ENCODE results near the gene ZDHHC3. TPM values are rescaled to one million over a fixed set of nuclear protein-coding genes. Genes with fewer than 3 reads are reported as not detected.
A peak's percentile ranks its signal among the peaks of the same experiment; 100 is the strongest.

Gene ZDHHC3
- total and polyA plus RNA-seq, 4 donors = 15.4 to 43.0 (median 24.4) TPM

DNA sequence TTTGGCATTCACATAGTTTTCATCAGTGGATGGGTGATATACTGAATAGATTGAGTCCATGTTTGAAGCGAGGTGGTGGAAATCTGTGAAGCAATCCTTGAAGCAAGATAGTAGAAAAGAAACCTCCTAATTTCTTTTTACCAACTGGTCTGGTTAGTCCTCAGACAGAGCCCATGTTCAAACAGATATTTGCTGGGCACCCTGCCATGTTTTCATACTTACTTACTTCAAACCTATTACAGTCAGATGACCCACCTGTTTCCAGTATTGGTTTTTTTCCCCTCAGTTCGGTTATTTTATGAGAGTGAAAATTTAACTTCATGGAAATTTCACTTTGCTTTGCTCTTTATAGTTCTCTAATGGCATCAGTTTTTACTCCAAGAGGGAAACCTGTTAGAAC lies 23.8 kb upstream of the ZDHHC3 start:
- Histone ChIP-seq H3K9me3 (ENCODE audit: control insufficient read depth in 4 of 4, low read length in 3 of 4) (no peaks in the 10 kb centered on the region), H3K4me3 (ENCODE audit: low read depth in 1 of 3, low read length in 3 of 3) (no peak overlapping the region), H3K27me3 (ENCODE audit: control insufficient read depth in 4 of 4, insufficient read depth in 4 of 4, low read length in 3 of 4) (no peaks in the 10 kb centered on the region), H3K27ac (ENCODE audit: low read depth in 1 of 2, low read length in 2 of 2) (no peak overlapping the region), H3K9ac (ENCODE audit: low read depth in 1 of 2, low read length in 2 of 2) (no peak overlapping the region), H3K36me3 (ENCODE audit: control insufficient read depth in 4 of 4, insufficient read depth in 3 of 4, low read depth in 1 of 4, low read length in 3 of 4) (peaks cover 8 to 20% (median 15%) of the 10 kb centered on the region in 4 donors), H3K4me1 (ENCODE audit: control insufficient read depth in 4 of 4, insufficient read depth in 4 of 4, low read length in 3 of 4) (peaks cover 12 to 29% (median 22%) of the 10 kb centered on the region in 4 donors)
- WGBS = 59% methylated on average over 2 of the region's 2 CpGs
- no peak for DNase-seq (ENCODE audit: low spot score)
- TF ChIP-seq, protein P1, sequence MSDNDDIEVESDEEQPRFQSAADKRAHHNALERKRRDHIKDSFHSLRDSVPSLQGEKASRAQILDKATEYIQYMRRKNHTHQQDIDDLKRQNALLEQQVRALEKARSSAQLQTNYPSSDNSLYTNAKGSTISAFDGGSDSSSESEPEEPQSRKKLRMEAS (IDR thresholded peaks at IDR 0.05) = no peak
- peak; percentile 25 for TF ChIP-seq YY1 (IDR thresholded peaks at IDR 0.05)
- TF ChIP-seq HNF4G (IDR thresholded peaks at IDR 0.05) = no peak
- TF ChIP-seq FOXA2 (IDR thresholded peaks at IDR 0.05) = no peak
- TF ChIP-seq JUND (IDR thresholded peaks at IDR 0.05) = no peak
- no peak for TF ChIP-seq SP1 (IDR thresholded peaks at IDR 0.05)

DNA sequence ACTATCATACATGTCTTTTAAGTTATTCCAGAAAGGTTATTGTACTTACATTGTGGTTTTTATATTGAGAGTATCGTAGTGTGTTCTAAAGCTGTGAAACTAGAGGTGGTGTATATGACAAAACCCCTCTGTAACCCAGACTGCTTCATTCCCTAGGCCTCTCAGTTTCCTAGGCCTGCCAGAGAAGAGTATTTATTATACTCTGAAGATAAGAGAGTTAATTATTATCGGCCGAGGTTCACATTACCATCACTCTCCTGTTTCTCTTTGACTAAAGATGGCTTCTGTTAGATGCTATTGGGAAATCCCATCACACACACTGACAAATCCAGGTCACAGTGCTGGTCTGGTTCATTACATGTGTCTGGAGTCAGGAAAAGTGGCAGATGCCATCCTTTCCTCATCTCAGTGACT lies 20.6 kb upstream of the ZDHHC3 start:
- Histone ChIP-seq H3K9me3 (ENCODE audit: control insufficient read depth in 4 of 4, low read length in 3 of 4) (no peaks in the 10 kb centered on the region), H3K4me3 (ENCODE audit: low read depth in 1 of 3, low read length in 3 of 3) (no peak overlapping the region), H3K27ac (ENCODE audit: low read depth in 1 of 2, low read length in 2 of 2) (peak overlapping the region; percentile 66 to 80), H3K27me3 (ENCODE audit: control insufficient read depth in 4 of 4, insufficient read depth in 4 of 4, low read length in 3 of 4) (no peaks in the 10 kb centered on the region), H3K4me1 (ENCODE audit: control insufficient read depth in 4 of 4, insufficient read depth in 4 of 4, low read length in 3 of 4) (peaks cover 12 to 31% (median 24%) of the 10 kb centered on the region in 4 donors), H3K9ac (ENCODE audit: low read depth in 1 of 2, low read length in 2 of 2) (peak overlapping the region in 1 of 2 donors; percentile 65), H3K36me3 (ENCODE audit: control insufficient read depth in 4 of 4, insufficient read depth in 3 of 4, low read depth in 1 of 4, low read length in 3 of 4) (peaks cover 8 to 22% (median 11%) of the 10 kb centered on the region in 4 donors)
- no peak for DNase-seq (ENCODE audit: low spot score)
- WGBS = 31% methylated on average over 3 of the region's 3 CpGs
- TF ChIP-seq FOXA2 (IDR thresholded peaks at IDR 0.05) (peak; percentile 44), RXRA (IDR thresholded peaks at IDR 0.05) (peak; percentile 75 to 85), RAD21 (IDR thresholded peaks at IDR 0.05) (peak; percentile 27 to 35), EGR1 (IDR thresholded peaks at IDR 0.05; ENCODE audit: low read depth in 2 of 2) (no peak), JUND (IDR thresholded peaks at IDR 0.05) (peak in 1 of 2 donors; percentile 67), YY1 (IDR thresholded peaks at IDR 0.05) (peak; percentile 97), HNF4A (conservative IDR thresholded peaks at IDR 0.05) (peak; percentile 76 to 82), SP1 (IDR thresholded peaks at IDR 0.05) (peak; percentile 84), GABPA (IDR thresholded peaks at IDR 0.05 in 1 of 2, conservative IDR thresholded peaks at IDR 0.05 in 1 of 2) (no peak), NR2F2 (IDR thresholded peaks at IDR 0.05) (no peak), FOXA1 (IDR thresholded peaks at IDR 0.05) (peak; percentile 40), TAF1 (conservative IDR thresholded peaks at IDR 0.05) (no peak), HNF4G (IDR thresholded peaks at IDR 0.05) (no peak)
- TF ChIP-seq, protein P2, sequence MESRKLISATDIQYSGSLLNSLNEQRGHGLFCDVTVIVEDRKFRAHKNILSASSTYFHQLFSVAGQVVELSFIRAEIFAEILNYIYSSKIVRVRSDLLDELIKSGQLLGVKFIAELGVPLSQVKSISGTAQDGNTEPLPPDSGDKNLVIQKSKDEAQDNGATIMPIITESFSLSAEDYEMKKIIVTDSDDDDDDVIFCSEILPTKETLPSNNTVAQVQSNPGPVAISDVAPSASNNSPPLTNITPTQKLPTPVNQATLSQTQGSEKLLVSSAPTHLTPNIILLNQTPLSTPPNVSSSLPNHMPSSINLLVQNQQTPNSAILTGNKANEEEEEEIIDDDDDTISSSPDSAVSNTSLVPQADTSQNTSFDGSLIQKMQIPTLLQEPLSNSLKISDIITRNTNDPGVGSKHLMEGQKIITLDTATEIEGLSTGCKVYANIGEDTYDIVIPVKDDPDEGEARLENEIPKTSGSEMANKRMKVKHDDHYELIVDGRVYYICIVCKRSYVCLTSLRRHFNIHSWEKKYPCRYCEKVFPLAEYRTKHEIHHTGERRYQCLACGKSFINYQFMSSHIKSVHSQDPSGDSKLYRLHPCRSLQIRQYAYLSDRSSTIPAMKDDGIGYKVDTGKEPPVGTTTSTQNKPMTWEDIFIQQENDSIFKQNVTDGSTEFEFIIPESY (IDR thresholded peaks at IDR 0.05) = peak; percentile 60
- TF ChIP-seq, protein P1 (IDR thresholded peaks at IDR 0.05) = peak; percentile 88
- TF ChIP-seq, protein P3, sequence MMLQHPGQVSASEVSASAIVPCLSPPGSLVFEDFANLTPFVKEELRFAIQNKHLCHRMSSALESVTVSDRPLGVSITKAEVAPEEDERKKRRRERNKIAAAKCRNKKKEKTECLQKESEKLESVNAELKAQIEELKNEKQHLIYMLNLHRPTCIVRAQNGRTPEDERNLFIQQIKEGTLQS (IDR thresholded peaks at IDR 0.05) = no peak
- TF ChIP-seq, protein P4, sequence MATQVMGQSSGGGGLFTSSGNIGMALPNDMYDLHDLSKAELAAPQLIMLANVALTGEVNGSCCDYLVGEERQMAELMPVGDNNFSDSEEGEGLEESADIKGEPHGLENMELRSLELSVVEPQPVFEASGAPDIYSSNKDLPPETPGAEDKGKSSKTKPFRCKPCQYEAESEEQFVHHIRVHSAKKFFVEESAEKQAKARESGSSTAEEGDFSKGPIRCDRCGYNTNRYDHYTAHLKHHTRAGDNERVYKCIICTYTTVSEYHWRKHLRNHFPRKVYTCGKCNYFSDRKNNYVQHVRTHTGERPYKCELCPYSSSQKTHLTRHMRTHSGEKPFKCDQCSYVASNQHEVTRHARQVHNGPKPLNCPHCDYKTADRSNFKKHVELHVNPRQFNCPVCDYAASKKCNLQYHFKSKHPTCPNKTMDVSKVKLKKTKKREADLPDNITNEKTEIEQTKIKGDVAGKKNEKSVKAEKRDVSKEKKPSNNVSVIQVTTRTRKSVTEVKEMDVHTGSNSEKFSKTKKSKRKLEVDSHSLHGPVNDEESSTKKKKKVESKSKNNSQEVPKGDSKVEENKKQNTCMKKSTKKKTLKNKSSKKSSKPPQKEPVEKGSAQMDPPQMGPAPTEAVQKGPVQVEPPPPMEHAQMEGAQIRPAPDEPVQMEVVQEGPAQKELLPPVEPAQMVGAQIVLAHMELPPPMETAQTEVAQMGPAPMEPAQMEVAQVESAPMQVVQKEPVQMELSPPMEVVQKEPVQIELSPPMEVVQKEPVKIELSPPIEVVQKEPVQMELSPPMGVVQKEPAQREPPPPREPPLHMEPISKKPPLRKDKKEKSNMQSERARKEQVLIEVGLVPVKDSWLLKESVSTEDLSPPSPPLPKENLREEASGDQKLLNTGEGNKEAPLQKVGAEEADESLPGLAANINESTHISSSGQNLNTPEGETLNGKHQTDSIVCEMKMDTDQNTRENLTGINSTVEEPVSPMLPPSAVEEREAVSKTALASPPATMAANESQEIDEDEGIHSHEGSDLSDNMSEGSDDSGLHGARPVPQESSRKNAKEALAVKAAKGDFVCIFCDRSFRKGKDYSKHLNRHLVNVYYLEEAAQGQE (IDR thresholded peaks at IDR 0.05) = peak; percentile 74
- TF ChIP-seq, protein P5, sequence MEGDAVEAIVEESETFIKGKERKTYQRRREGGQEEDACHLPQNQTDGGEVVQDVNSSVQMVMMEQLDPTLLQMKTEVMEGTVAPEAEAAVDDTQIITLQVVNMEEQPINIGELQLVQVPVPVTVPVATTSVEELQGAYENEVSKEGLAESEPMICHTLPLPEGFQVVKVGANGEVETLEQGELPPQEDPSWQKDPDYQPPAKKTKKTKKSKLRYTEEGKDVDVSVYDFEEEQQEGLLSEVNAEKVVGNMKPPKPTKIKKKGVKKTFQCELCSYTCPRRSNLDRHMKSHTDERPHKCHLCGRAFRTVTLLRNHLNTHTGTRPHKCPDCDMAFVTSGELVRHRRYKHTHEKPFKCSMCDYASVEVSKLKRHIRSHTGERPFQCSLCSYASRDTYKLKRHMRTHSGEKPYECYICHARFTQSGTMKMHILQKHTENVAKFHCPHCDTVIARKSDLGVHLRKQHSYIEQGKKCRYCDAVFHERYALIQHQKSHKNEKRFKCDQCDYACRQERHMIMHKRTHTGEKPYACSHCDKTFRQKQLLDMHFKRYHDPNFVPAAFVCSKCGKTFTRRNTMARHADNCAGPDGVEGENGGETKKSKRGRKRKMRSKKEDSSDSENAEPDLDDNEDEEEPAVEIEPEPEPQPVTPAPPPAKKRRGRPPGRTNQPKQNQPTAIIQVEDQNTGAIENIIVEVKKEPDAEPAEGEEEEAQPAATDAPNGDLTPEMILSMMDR (IDR thresholded peaks at IDR 0.05; ENCODE audit: low read depth, low read length, missing input control) = no peak

Measured in liver (tissue), 9 donors.